GM12878 (cell line): ENCODE data around the gene ADAMTSL1. TPM values are rescaled to one million over a fixed set of nuclear protein-coding genes. Genes with fewer than 3 reads are reported as not detected.

ENCODE experiments used
- BCL11A ChIP-seq: IDR thresholded peaks from 2 replicates; pipeline ENCODE4 v1.6.1; 2011; ENCODE audit warnings: low read depth, low read length
- CEBPB ChIP-seq, 2 experiments: fragments of 150-350 bp in 1 of 2; IDR thresholded peaks; 2 replicates each; pipeline ENCODE4 v1.6.1; 2012 to 2014; ENCODE audit warnings: low read depth in 2 of 2, low read length in 2 of 2, borderline replicate concordance in 1 of 2, inconsistent platforms in 1 of 2
- ETV6 ChIP-seq, 2 experiments: fragments of 450-650 bp in 1 of 2; IDR thresholded peaks in 1 of 2; conservative IDR thresholded peaks in 1 of 2; 2 replicates each; pipeline ENCODE4 v1.6.1; 2014; ENCODE audit warnings: antibody characterized with exemption in 1 of 2, borderline replicate concordance in 1 of 2, low read depth in 1 of 2, mild to moderate bottlenecking in 1 of 2, moderate library complexity in 1 of 2
- KDM1A ChIP-seq: fragments of 200-600 bp; sonication (generic); IDR thresholded peaks from 2 replicates; pipeline ENCODE4 v1.6.1; 2016; ENCODE audit warnings: borderline replicate concordance
- polyA plus RNA-seq, 11 experiments: library from polyadenylated mRNA; depleted of rRNA in 4 of 11; unstranded in 6 of 11; stranded (reverse) in 5 of 11; fragments of >200 nt; fragmentation: Nextera tagmentation in 4 of 11; fragmentation: Illumina TruSeq in 1 of 11; extraction: Ambion mirVana in 4 of 11; extraction: Trizol in 1 of 11; gene quantifications; 1 replicate in 1 of 11; 2 replicates in 10 of 11; pipeline versions ENCODE4 v1.2.1 to v1.2.3, GENCODE V29; 2011 to 2016; ENCODE audit warnings: inconsistent platforms in 2 of 11, missing spikeins in 2 of 11, low read depth in 1 of 11
- total RNA-seq, 4 experiments: library from RNA; depleted of rRNA in 3 of 4; stranded (reverse); fragments of >200 nt in 3 of 4; fragmentation: Illumina TruSeq in 1 of 4; extraction: Trizol in 1 of 4; gene quantifications; 2 replicates each; pipeline versions ENCODE4 v1.2.1 to v1.2.3, GENCODE V29; 2013 to 2021
- TF ChIP-seq, protein P1 (sequence below): IDR thresholded peaks from 2 replicates; pipeline ENCODE4 v1.6.1; 2012; ENCODE audit warnings: low read depth, low read length, improper control_type of control experiment
- TF ChIP-seq, protein P2 (sequence below): fragments of 450-650 bp; formaldehyde crosslinking; IDR thresholded peaks from 2 replicates; pipeline ENCODE4 v1.5.0; 2022; ENCODE audit warnings: mild to moderate bottlenecking, missing genetic modification characterization
- TF ChIP-seq, protein P3 (sequence below): IDR thresholded peaks from 2 replicates; pipeline ENCODE4 v1.6.1; 2011; ENCODE audit warnings: borderline replicate concordance, low read depth, mild to moderate bottlenecking, moderate library complexity, low read length; ENCODE audit not compliant: insufficient read depth, poor library complexity, severe bottlenecking
- TF ChIP-seq, protein P4 (sequence below): fragments of 450-650 bp; IDR thresholded peaks from 2 replicates; pipeline ENCODE4 v1.6.1; 2017; ENCODE audit warnings: borderline replicate concordance

ADAMTSL1 gene
- total and polyA plus RNA-seq, 10 of the 15 experiments (the other 5 are each of a cell fraction or from before 2014, with no cell fraction given), result 0.01 to 0.10 (median 0.07) TPM; not detected in 6

DNA sequence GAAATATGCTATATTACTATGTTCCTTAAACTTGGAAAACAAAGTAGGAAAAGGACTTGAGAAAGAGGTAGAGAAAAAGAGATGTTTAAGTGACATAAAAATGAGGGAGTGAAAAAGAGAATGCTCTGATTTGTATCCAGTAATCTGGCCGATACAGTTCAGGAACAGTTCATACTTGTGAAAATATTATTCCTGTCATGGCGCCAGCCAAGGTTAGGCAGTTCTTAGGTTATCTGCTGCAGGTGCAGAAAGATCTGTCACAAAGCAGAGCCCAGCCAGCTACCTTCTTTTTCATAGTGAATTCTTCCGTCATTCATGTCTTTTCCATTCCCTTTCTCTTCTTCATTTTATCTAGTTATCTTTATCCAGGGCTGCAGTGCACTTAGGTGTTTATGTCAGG is 256.3 kb downstream of the ADAMTSL1 start (continued):
- TF ChIP-seq, protein P1, sequence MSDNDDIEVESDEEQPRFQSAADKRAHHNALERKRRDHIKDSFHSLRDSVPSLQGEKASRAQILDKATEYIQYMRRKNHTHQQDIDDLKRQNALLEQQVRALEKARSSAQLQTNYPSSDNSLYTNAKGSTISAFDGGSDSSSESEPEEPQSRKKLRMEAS, result no peak
- TF ChIP-seq ETV6 (conservative IDR thresholded peaks at IDR 0.05 in 1 of 2, IDR thresholded peaks at IDR 0.05 in 1 of 2; ENCODE audit: borderline replicate concordance in 1 of 2, low read depth in 1 of 2) (no peak), CEBPB (IDR thresholded peaks at IDR 0.05; ENCODE audit: borderline replicate concordance in 1 of 2, low read depth in 2 of 2, low read length in 2 of 2) (no peak), KDM1A (no peak), BCL11A (no peak)
- TF ChIP-seq, protein P2, sequence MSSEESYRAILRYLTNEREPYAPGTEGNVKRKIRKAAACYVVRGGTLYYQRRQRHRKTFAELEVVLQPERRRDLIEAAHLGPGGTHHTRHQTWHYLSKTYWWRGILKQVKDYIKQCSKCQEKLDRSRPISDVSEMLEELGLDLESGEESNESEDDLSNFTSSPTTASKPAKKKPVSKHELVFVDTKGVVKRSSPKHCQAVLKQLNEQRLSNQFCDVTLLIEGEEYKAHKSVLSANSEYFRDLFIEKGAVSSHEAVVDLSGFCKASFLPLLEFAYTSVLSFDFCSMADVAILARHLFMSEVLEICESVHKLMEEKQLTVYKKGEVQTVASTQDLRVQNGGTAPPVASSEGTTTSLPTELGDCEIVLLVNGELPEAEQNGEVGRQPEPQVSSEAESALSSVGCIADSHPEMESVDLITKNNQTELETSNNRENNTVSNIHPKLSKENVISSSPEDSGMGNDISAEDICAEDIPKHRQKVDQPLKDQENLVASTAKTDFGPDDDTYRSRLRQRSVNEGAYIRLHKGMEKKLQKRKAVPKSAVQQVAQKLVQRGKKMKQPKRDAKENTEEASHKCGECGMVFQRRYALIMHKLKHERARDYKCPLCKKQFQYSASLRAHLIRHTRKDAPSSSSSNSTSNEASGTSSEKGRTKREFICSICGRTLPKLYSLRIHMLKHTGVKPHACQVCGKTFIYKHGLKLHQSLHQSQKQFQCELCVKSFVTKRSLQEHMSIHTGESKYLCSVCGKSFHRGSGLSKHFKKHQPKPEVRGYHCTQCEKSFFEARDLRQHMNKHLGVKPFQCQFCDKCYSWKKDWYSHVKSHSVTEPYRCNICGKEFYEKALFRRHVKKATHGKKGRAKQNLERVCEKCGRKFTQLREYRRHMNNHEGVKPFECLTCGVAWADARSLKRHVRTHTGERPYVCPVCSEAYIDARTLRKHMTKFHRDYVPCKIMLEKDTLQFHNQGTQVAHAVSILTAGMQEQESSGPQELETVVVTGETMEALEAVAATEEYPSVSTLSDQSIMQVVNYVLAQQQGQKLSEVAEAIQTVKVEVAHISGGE, result no peak
- TF ChIP-seq, protein P3, sequence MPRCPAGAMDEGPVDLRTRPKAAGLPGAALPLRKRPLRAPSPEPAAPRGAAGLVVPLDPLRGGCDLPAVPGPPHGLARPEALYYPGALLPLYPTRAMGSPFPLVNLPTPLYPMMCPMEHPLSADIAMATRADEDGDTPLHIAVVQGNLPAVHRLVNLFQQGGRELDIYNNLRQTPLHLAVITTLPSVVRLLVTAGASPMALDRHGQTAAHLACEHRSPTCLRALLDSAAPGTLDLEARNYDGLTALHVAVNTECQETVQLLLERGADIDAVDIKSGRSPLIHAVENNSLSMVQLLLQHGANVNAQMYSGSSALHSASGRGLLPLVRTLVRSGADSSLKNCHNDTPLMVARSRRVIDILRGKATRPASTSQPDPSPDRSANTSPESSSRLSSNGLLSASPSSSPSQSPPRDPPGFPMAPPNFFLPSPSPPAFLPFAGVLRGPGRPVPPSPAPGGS, result no peak
- TF ChIP-seq, protein P4, sequence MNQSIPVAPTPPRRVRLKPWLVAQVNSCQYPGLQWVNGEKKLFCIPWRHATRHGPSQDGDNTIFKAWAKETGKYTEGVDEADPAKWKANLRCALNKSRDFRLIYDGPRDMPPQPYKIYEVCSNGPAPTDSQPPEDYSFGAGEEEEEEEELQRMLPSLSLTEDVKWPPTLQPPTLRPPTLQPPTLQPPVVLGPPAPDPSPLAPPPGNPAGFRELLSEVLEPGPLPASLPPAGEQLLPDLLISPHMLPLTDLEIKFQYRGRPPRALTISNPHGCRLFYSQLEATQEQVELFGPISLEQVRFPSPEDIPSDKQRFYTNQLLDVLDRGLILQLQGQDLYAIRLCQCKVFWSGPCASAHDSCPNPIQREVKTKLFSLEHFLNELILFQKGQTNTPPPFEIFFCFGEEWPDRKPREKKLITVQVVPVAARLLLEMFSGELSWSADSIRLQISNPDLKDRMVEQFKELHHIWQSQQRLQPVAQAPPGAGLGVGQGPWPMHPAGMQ, result no peak
